Lower lobe of right lung (tissue), 2 donors: ENCODE measurements around the gene VMP1. TPM values are rescaled to one million over a fixed set of nuclear protein-coding genes. Genes with fewer than 3 reads are reported as not detected.
A peak's percentile ranks its signal among the peaks of the same experiment; 100 is the strongest.

Experiments used
- ATAC-seq, 2 donors: fragments of 200-7000 bp; cut with Tn5 transposase; one replicate each; pipeline ENCODE4 v1.9.1; 2020 to 2022; ENCODE audit warnings: mild to moderate bottlenecking in 2 of 2, moderate library complexity in 2 of 2
- DNase-seq: peaks from one replicate; pipeline ENCODE4 v3.0.0-alpha.2; 2020
- H3K27ac ChIP-seq: fragments of 200-600 bp; one replicate; pipeline ENCODE4 v1.8.0; 2022
- H3K27me3 ChIP-seq: fragments of 200-600 bp; one replicate; pipeline ENCODE4 v1.8.0; 2022; ENCODE audit warnings: low read depth
- H3K36me3 ChIP-seq: fragments of 200-600 bp; one replicate; pipeline ENCODE4 v1.8.0; 2022; ENCODE audit warnings: mild to moderate bottlenecking
- H3K4me1 ChIP-seq: fragments of 200-600 bp; one replicate; pipeline ENCODE4 v1.8.0; 2022
- H3K4me3 ChIP-seq: fragments of 200-600 bp; one replicate; pipeline ENCODE4 v1.8.0; 2022; ENCODE audit warnings: mild to moderate bottlenecking
- H3K9me3 ChIP-seq: fragments of 200-600 bp; one replicate; pipeline ENCODE4 v1.8.0; 2022
- CTCF ChIP-seq: fragments of 200-600 bp; IDR thresholded peaks from one replicate; pipeline ENCODE4 v1.8.0; 2022; ENCODE audit warnings: antibody characterized with exemption, mild to moderate bottlenecking
- intact Hi-C: fragments of 100-400 bp; cut with DNase I; formaldehyde crosslinking; loops from one replicate; pipeline ENCODE4 v1.11.0; 2022
- microRNA-seq: library from miRNA; unstranded; fragments of <30 nt; microRNA quantifications from one replicate; pipeline ENCODE4 v1.2.0, GENCODE V29; 2020; ENCODE audit warnings: borderline number of aligned reads
- total RNA-seq: library from RNA; stranded (reverse); fragmentation: NEBNext Ultra II Directional; extraction: Animal tissue kit (Norgen Biotek cat#: 25700); gene quantifications from one replicate; pipeline ENCODE4 v1.2.1, GENCODE V29; 2021
- donor health status: DM: no; HTN: yes; CAD: no; lungs with severe emphysema.

The VMP1 gene
- total RNA-seq, 1 donor from 2014 or later, result 176 TPM

GRCh38 chr17:59877965-59878364 lies 170.5 kb downstream of the VMP1 start:
- DNase-seq (no peak), ATAC-seq (no peak)
- Histone ChIP-seq H3K4me3 (no peak overlapping the region), H3K4me1 (no peaks in the 10 kb centered on the region), H3K9me3 (no peaks in the 10 kb centered on the region), H3K27ac (no peak overlapping the region), H3K36me3 (peaks cover 88% of the 10 kb centered on the region), H3K27me3 (no peaks in the 10 kb centered on the region)
- intact Hi-C loops, result no loop called here
- TF ChIP-seq CTCF, result no peak

- Histone ChIP-seq H3K27ac (no peak overlapping the region), H3K4me3 (no peak overlapping the region), H3K27me3 (no peaks in the 10 kb centered on the region), H3K4me1 (no peaks in the 10 kb centered on the region), H3K36me3 (peaks cover 95% of the 10 kb centered on the region), H3K9me3 (no peaks in the 10 kb centered on the region)
- ATAC-seq (no peak), DNase-seq (no peak)
- TF ChIP-seq CTCF, result no peak
- intact Hi-C loops, result no loop called here
Measured at GRCh38 chr17:59878624-59879023, 171.2 kb downstream of the VMP1 start.

GRCh38 chr17:59884861-59885260 lies 177.4 kb downstream of the VMP1 start:
- intact Hi-C loops, result no loop called here
- ATAC-seq (no peak), DNase-seq (no peak)
- Histone ChIP-seq H3K4me3 (no peak overlapping the region), H3K9me3 (no peaks in the 10 kb centered on the region), H3K4me1 (no peaks in the 10 kb centered on the region), H3K27ac (no peak overlapping the region), H3K36me3 (peaks cover 86% of the 10 kb centered on the region), H3K27me3 (no peaks in the 10 kb centered on the region)
- no peak for TF ChIP-seq CTCF

GRCh38 chr17:59888145-59888750 lies 180.8 kb downstream of the VMP1 start:
- Histone ChIP-seq H3K27me3 (no peaks in the 10 kb centered on the region), H3K4me1 (peaks cover 10% of the 10 kb centered on the region), H3K9me3 (no peaks in the 10 kb centered on the region), H3K27ac (no peak overlapping the region), H3K36me3 (peaks cover 59% of the 10 kb centered on the region), H3K4me3 (no peak overlapping the region)
- intact Hi-C loops, result no loop called here
- DNase-seq (no peak), ATAC-seq (no peak)
- TF ChIP-seq CTCF, result no peak

DNA sequence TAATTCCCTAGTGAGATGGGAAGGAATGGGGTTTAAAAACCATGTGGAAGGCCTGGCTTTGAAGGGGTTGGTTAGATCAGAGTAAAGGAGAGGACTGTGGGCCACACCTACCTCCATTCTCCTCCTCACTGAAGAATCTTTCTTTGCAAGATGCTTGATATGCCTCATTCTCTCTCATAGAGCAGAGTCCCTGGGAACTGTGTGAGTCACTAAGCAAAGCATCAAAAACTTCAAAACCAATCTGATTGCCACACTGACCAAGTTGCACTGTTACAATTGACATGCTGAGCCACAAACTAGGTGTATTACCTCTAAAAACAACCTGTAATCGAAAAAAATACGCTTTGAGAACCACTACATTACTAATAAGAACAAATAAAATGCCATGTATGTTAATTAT lies 183.3 kb downstream of the VMP1 start:
- DNase-seq (no peak), ATAC-seq (no peak)
- Histone ChIP-seq H3K4me1 (peaks cover 27% of the 10 kb centered on the region), H3K9me3 (no peaks in the 10 kb centered on the region), H3K36me3 (peaks cover 34% of the 10 kb centered on the region), H3K27me3 (no peaks in the 10 kb centered on the region), H3K27ac (no peak overlapping the region), H3K4me3 (no peak overlapping the region)
- intact Hi-C loops, result no loop called here
- TF ChIP-seq CTCF, result no peak

Small RNAs within 50 kb of the gene (microRNA-seq; reads per million reads assigned to microRNA genes)
- gene MIR21, result 72,896 reads per million, percentile 100 among the genes with 10 or more reads in this experiment

Other genes with a start within 250 kb of the VMP1 start
- gene DHX40, start 142.0 kb upstream of the VMP1 start, total RNA-seq, result 32.3 TPM
- gene CLTC, start 87.8 kb upstream of the VMP1 start, total RNA-seq, result 220 TPM
- gene PTRH2, start 224 bp upstream of the VMP1 start, total RNA-seq, result 16.7 TPM
- 14.7 TPM for gene TUBD1, start 185.3 kb downstream of the VMP1 start, total RNA-seq
- gene RPS6KB1, start 185.5 kb downstream of the VMP1 start, total RNA-seq, result 29.0 TPM